ENCODE measurements around the gene FAM83F. TPM values are rescaled to one million over a fixed set of nuclear protein-coding genes. Genes with fewer than 3 reads are reported as not detected.

Gene FAM83F
- total and polyA plus RNA-seq, 2 donors (not counting 1 experiment from before 2014, with no cell fraction given) = 0.10 TPM; not detected in 1

GRCh38 chr22:39995393-39996252 lies 869 bp downstream of the FAM83F start:
- ChIA-PET CTCF (interaction anchor here (3.0 kb wide), 1 partner anchor 29 kb away, joined by 11 read pairs; no protein-coding TSS in a partner anchor), POLR2A (no interaction called here)

More at GRCh38 chr22:39995393-39996252, 869 bp downstream of the FAM83F start:
- peaks cover 42% of the 10 kb centered on the region for H3K27me3 Mint-ChIP-seq
- peak overlapping the region; percentile 32 for H3K9ac ChIP-seq (ENCODE audit: low read length)
- H3K9me3 Mint-ChIP-seq (ENCODE audit: insufficient read depth) = no peaks in the 10 kb centered on the region
- peak overlapping the region in 2 of 5 experiments; percentile 18 to 36 for H3K4me3 ChIP-seq (ENCODE audit: control extremely low read depth in 1 of 5, extremely low read depth in 1 of 5, insufficient read depth in 1 of 5, low read depth in 2 of 5, low read length in 4 of 5)
- H3K27ac ChIP-seq (ENCODE audit: low read length in 2 of 2) = no peak overlapping the region
- peak overlapping the region; percentile 79 for H3K4me2 ChIP-seq (replicated peaks; ENCODE audit: low read depth, low read length, poor library complexity, severe bottlenecking)
- H3K27me3 ChIP-seq (replicated peaks in 1 of 4; ENCODE audit: control extremely low read depth in 1 of 4, control insufficient read depth in 3 of 4, insufficient read depth in 4 of 4, low read length in 3 of 4) = peaks cover 0 to 48% (median 21%) of the 10 kb centered on the region in 4 experiments
- H3K27ac Mint-ChIP-seq = no peak overlapping the region
- peaks cover 11 to 13% of the 10 kb centered on the region in 2 donors for H3K4me1 ChIP-seq (ENCODE audit: control insufficient read depth in 2 of 2, insufficient read depth in 2 of 2, low read length in 2 of 2)
- TF ChIP-seq CTCF (IDR thresholded peaks at IDR 0.05) = no peak
- H2AFZ ChIP-seq (ENCODE audit: insufficient read depth, low read depth, low read length, poor library complexity, severe bottlenecking) = peak overlapping the region; percentile 60
- WGBS (ENCODE audit: insufficient coverage) = 61% methylated on average over 34 of the region's 35 CpGs
- no peaks in the 10 kb centered on the region for H4K20me1 ChIP-seq (ENCODE audit: control insufficient read depth, insufficient read depth, low read length, poor library complexity, severe bottlenecking)
- DNase-seq (no peak), ATAC-seq (ENCODE audit: low read depth) (no peak)
- H3K4me1 Mint-ChIP-seq = peaks cover 7% of the 10 kb centered on the region
- no peaks in the 10 kb centered on the region for H3K79me2 ChIP-seq (ENCODE audit: control insufficient read depth, insufficient read depth, low read length)
- H3K9me3 ChIP-seq (ENCODE audit: control extremely low read depth in 1 of 3, control insufficient read depth in 2 of 3, insufficient read depth in 1 of 3, low read length in 2 of 3) = peaks cover 0 to 4% (median 0%) of the 10 kb centered on the region in 3 donors
- intact Hi-C loops (cut with micrococcal nuclease) = no loop called here
- H3K36me3 ChIP-seq (replicated peaks in 1 of 2; ENCODE audit: control extremely low read depth in 1 of 2, control insufficient read depth in 1 of 2, extremely low read depth in 1 of 2, insufficient read depth in 2 of 2, low read length in 1 of 2) = no peaks in the 10 kb centered on the region
- peak overlapping the region; percentile 48 for H3K4me3 Mint-ChIP-seq
